ENCODE data around the gene F3. TPM values are rescaled to one million over a fixed set of nuclear protein-coding genes. Genes with fewer than 3 reads are reported as not detected.

F3 gene
- total and polyA plus RNA-seq, 2 experiments from 2014 or later, result 93.7 to 116 TPM

GRCh38 chr1:94535879-94536278 lies 5.7 kb downstream of the F3 start:
- H3K4me2 ChIP-seq (ENCODE audit: unreplicated experiment), result no peak overlapping the region
- H2AFZ ChIP-seq, result no peak overlapping the region
- H3K4me1 ChIP-seq (ENCODE audit: insufficient read depth), result peaks cover 37% of the 10 kb centered on the region
- H3K79me2 ChIP-seq (ENCODE audit: insufficient read depth), result peaks cover 60% of the 10 kb centered on the region
- no peaks in the 10 kb centered on the region for H3K9me3 ChIP-seq (ENCODE audit: low read depth)
- in situ Hi-C loops (cut with MboI), result no loop called here
- no peaks in the 10 kb centered on the region for H4K20me1 ChIP-seq (ENCODE audit: insufficient read depth)
- peaks cover 74% of the 10 kb centered on the region for H3K36me3 ChIP-seq (ENCODE audit: low read depth)
- H3K9me2 ChIP-seq (ENCODE audit: insufficient read depth), result no peaks in the 10 kb centered on the region
- TF ChIP-seq EZH2 (IDR thresholded peaks at IDR 0.05; ENCODE audit: insufficient read depth, poor library complexity, severe bottlenecking), result no peak
- no peak for TF ChIP-seq EZH2phosphoT487 (IDR thresholded peaks at IDR 0.05; ENCODE audit: insufficient read depth, low read depth)
- peaks cover 98% of the 10 kb centered on the region for H3F3A ChIP-seq (ENCODE audit: insufficient read depth)
- no peak overlapping the region for H3K4me3 ChIP-seq
- H3K27ac ChIP-seq, result no peak overlapping the region
- DNase-seq, result no peak
- no peak overlapping the region for H3K9ac ChIP-seq
- H3K27me3 ChIP-seq (replicated peaks; ENCODE audit: insufficient read depth), result no peaks in the 10 kb centered on the region
- 73 to 78% methylated on average over 9 of the region's 9 CpGs for WGBS, 2 experiments (ENCODE audit: low coverage in 1 of 2, low lambda C conversion rate in 2 of 2, missing lambda C conversion rate in 2 of 2)

GRCh38 chr1:94535095-94535494 lies 6.5 kb downstream of the F3 start:
- Histone ChIP-seq H3K9ac (no peak overlapping the region), H3K79me2 (ENCODE audit: insufficient read depth) (peaks cover 52% of the 10 kb centered on the region), H2AFZ (no peak overlapping the region), H3K27me3 (replicated peaks; ENCODE audit: insufficient read depth) (no peaks in the 10 kb centered on the region), H3F3A (ENCODE audit: insufficient read depth) (peaks cover 98% of the 10 kb centered on the region), H3K9me3 (ENCODE audit: low read depth) (no peaks in the 10 kb centered on the region), H3K4me3 (no peak overlapping the region), H3K36me3 (ENCODE audit: low read depth) (peaks cover 81% of the 10 kb centered on the region), H3K4me1 (ENCODE audit: insufficient read depth) (peaks cover 37% of the 10 kb centered on the region), H3K4me2 (ENCODE audit: unreplicated experiment) (no peak overlapping the region), H4K20me1 (ENCODE audit: insufficient read depth) (no peaks in the 10 kb centered on the region), H3K9me2 (ENCODE audit: insufficient read depth) (no peaks in the 10 kb centered on the region), H3K27ac (no peak overlapping the region)
- DNase-seq, result no peak
- no peak for TF ChIP-seq EZH2 (IDR thresholded peaks at IDR 0.05; ENCODE audit: insufficient read depth, poor library complexity, severe bottlenecking)
- no peak for TF ChIP-seq EZH2phosphoT487 (IDR thresholded peaks at IDR 0.05; ENCODE audit: insufficient read depth, low read depth)
- in situ Hi-C loops (cut with MboI), result no loop called here
- 88 to 91% methylated on average over 5 of the region's 5 CpGs for WGBS, 2 experiments (ENCODE audit: low coverage in 1 of 2, low lambda C conversion rate in 2 of 2, missing lambda C conversion rate in 2 of 2)

- no peak for TF ChIP-seq EZH2 (IDR thresholded peaks at IDR 0.05; ENCODE audit: insufficient read depth, poor library complexity, severe bottlenecking)
- TF ChIP-seq EZH2phosphoT487 (IDR thresholded peaks at IDR 0.05; ENCODE audit: insufficient read depth, low read depth), result no peak
These were observed 9.5 kb downstream of the F3 start for GRCh38 chr1:94532077-94532476.

GRCh38 chr1:94531664-94532063 lies 9.9 kb downstream of the F3 start:
- Histone ChIP-seq H3K36me3 (ENCODE audit: low read depth) (peaks cover 68% of the 10 kb centered on the region), H4K20me1 (ENCODE audit: insufficient read depth) (no peaks in the 10 kb centered on the region), H3K4me3 (no peak overlapping the region), H3K27me3 (replicated peaks; ENCODE audit: insufficient read depth) (no peaks in the 10 kb centered on the region), H3F3A (ENCODE audit: insufficient read depth) (peaks cover 98% of the 10 kb centered on the region), H3K9ac (no peak overlapping the region), H3K9me2 (ENCODE audit: insufficient read depth) (no peaks in the 10 kb centered on the region), H3K9me3 (ENCODE audit: low read depth) (no peaks in the 10 kb centered on the region), H3K79me2 (ENCODE audit: insufficient read depth) (peaks cover 18% of the 10 kb centered on the region), H3K4me2 (ENCODE audit: unreplicated experiment) (no peak overlapping the region), H3K27ac (no peak overlapping the region), H3K4me1 (ENCODE audit: insufficient read depth) (peaks cover 15% of the 10 kb centered on the region), H2AFZ (no peak overlapping the region)
- 87 to 89% methylated on average over 6 of the region's 6 CpGs for WGBS, 2 experiments (ENCODE audit: low coverage in 1 of 2, low lambda C conversion rate in 2 of 2, missing lambda C conversion rate in 2 of 2)
- TF ChIP-seq EZH2 (IDR thresholded peaks at IDR 0.05; ENCODE audit: insufficient read depth, poor library complexity, severe bottlenecking) (no peak), EZH2phosphoT487 (IDR thresholded peaks at IDR 0.05; ENCODE audit: insufficient read depth, low read depth) (no peak)
- in situ Hi-C loops (cut with MboI), result no loop called here
- DNase-seq, result no peak

More at GRCh38 chr1:94532077-94532476, 9.5 kb downstream of the F3 start:
- Histone ChIP-seq H3K4me2 (ENCODE audit: unreplicated experiment) (no peak overlapping the region), H3K9ac (no peak overlapping the region), H2AFZ (no peak overlapping the region), H3K9me2 (ENCODE audit: insufficient read depth) (no peaks in the 10 kb centered on the region), H3K36me3 (ENCODE audit: low read depth) (peaks cover 72% of the 10 kb centered on the region), H3F3A (ENCODE audit: insufficient read depth) (peaks cover 98% of the 10 kb centered on the region), H3K79me2 (ENCODE audit: insufficient read depth) (peaks cover 22% of the 10 kb centered on the region), H3K4me1 (ENCODE audit: insufficient read depth) (peaks cover 18% of the 10 kb centered on the region), H3K27ac (no peak overlapping the region), H4K20me1 (ENCODE audit: insufficient read depth) (no peaks in the 10 kb centered on the region), H3K27me3 (replicated peaks; ENCODE audit: insufficient read depth) (no peaks in the 10 kb centered on the region), H3K4me3 (no peak overlapping the region), H3K9me3 (ENCODE audit: low read depth) (no peaks in the 10 kb centered on the region)
- in situ Hi-C loops (cut with MboI), result no loop called here
- 99 to 100% methylated on average over 3 of the region's 3 CpGs for WGBS, 2 experiments (ENCODE audit: low coverage in 1 of 2, low lambda C conversion rate in 2 of 2, missing lambda C conversion rate in 2 of 2)
- no peak for DNase-seq
